ENCODE data around the gene MON1A.

- TF ChIP-seq EZH2 (IDR thresholded peaks at IDR 0.05) (no peak), POLR2AphosphoS5 (IDR thresholded peaks at IDR 0.05; ENCODE audit: borderline replicate concordance, low read depth, low read length) (no peak), FOXP2 (optimal IDR thresholded peaks at IDR 0.05; ENCODE audit: control extremely low read depth, extremely low read length, insufficient read depth) (no peak)
Measured at GRCh38 chr3:49955636-49956035, 26.0 kb upstream of the MON1A start.

Measured in SK-N-MC (cell line).